Activated CD8-positive, alpha-beta memory T cell treated with anti-CD3 and anti-CD28 coated beads for 4 hours (primary cell): ENCODE results near the gene ADAMTS10.
"Not testable (repeated sequence)": the region's sequence is repeated elsewhere in the genome, so short reads cannot be mapped to it uniquely, and the experiment has no call there.

Experiments
- DNase-seq, 2 donors: peaks; one replicate each; pipeline ENCODE4 v3.0.0-alpha.2; 2020; ENCODE audit warnings: low read depth in 2 of 2

The ADAMTS10 gene

DNA sequence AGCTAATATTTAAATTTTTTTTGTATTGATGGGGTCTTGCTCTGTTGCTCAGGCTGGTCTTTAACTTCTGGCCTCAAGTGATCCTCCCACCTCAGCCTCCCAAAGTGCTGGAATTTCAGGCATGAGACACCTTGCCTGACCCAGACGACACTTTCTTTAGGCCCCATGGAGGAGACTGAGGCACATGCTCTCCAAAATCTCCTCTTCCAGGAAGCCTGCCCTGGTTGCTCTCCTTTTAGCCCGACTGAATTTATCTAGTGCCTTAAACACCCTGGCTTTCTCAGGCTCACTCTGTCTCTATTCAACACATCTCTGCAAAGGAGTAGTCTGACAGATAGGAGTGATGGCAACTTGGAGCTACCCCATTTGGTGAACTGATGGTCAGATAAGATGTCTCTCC is 52.2 kb downstream of the ADAMTS10 start:
- DNase-seq = no peak

DNA sequence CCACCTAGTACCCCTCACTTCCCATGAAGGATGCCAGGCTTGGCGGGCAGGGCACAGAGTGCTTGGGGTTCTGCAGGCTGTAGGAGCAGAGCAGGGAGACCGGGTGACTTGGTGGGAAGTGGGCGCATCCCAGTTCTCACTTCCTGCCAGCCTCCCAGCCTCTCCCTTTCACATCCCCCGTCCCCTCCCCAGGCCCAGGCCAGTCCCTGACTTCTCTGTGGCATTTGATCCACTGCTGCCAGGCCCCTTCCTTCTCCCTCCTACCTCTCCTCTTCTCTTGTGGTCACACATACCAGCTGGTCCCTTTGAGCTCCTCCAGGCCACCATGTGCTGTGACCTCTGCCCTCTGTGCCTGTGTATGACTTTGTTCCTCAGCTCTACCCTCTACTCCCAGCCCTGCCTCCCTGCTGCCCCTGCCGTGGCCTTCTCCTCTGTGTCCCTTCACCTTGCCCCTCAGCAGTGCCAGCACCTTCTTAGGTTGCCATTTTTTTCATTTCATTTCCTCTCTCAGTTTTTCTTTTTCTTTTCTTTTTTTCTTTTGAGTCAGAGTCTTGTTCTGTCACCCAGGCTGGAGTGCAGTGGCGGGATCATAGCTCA is 52.8 kb downstream of the ADAMTS10 start:
- DNase-seq = no peak

DNA sequence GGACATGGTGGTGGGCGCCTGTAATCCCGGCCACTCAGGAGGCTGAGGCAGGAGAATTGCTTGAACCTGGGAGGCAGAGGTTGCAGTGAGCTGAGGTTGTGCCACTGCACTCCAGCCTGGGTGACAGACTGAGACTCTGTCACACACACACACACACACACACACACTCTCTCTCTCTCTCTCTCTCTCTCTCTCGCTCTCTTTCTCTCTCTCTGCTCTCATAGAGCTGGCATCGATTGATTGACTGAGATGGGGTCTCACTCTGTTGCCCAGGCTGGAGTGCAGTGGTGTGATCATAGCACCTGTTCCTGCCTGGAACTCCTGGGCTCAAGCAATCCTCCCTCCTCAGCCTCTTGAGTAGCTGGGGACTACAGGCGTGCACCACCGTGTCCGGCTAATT is 56.8 kb downstream of the ADAMTS10 start:
- DNase-seq = not testable (repeated sequence)

DNA sequence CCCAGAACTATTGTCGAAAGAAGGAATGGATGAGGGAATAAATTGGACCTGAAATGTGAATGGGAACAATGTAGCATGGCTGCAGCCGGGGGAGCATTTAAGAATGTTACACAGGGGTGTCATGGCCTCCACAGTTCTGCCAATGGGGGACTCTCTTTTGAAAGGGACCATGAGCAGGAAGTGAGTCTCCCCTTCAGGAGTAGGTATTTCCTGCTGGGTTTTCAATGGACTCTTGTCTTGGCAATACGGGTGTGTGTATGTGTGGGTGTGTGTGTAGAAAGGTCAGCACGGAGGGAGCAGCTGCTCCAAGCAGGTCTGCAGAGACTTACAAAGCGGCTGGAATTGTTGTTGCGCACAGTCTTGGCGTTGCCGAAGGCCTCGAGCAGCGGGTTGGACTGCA is 57.7 kb downstream of the ADAMTS10 start:
- no peak for DNase-seq

DNA sequence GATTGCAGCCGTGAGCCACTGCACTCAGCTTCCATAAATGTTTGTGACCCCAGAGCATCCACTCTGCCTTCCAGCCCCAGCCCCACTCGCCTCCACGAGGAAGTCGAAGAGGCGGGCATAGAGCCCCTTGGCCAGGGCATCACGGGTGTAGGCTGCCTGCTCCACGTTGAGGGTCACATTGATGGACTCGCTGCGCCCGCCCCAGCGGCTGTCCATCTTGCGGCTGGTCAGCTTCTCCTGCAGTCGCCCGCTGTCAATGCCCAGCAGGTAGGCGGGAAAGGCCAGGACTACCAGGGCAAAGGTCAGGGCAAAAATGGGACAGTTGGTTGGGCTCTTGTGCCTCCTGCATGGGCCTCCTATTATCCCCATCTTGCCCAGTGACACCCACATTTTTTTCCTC is 60.4 kb downstream of the ADAMTS10 start:
- DNase-seq = no peak

DNA sequence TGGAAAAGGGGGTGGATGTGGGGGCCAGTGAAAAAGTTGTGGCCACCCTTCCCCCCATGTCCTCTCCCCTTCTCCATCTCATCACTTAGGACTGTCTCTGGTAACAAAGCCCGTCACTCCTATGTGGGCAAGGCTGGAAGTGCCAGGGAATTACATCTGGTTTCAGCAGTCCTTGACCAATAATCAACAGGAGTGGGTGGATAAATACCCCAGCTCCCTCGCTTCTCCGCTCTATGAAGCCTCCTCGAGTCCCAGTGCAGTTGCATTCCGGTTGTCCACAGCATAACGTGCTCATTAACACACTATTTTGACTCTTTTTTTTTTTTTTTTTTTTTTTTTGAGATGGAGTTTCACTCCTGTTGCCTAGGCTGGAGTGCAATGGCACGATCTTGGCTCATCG is 64.8 kb downstream of the ADAMTS10 start:
- no peak for DNase-seq

DNA sequence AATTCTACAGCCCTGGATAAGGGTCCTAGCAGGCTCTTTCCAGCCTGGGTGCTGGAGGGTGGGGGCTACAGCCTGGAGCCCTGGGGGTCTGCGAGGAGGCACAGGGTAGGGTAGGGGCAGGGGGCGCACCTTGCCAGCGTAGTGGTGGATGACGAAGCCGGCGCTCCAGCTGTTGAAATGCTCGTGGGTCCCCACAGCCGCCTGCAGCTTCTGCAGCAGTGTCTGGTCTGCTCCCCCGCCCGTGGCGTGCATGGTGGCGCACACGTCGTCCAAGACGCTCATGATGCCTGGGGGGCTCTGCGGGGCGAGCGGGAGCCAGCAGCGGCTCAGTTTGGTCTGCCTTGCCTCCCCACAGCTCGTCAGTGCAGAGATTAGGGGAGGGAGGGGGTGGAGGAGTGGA is 66.3 kb downstream of the ADAMTS10 start:
- no peak for DNase-seq

DNA sequence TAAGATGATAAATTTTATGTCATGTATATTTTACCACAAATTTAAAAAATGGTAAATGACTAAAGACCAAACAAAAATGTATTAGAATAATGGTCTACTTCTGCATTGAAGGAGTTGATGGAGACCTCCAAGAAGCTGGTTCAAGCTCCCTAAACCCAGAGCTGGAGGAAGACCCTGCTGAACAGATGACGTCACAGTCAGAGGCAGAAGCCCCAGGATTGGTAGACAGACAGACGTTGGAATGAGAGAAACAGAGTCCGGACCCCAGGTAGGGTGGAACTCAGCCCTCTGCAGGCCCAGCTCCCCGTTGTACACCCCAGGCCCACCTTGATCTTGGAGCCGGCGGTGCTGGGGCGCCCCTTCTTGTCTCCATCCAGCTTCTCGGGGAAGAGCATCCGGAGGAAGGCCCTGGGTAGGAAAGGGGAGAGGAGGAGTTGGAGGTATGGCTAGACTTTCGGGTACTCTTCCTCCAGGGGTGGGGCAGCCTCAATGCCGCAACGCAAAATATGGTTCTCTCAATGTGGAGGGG is 70.8 kb downstream of the ADAMTS10 start:
- DNase-seq = no peak

DNA sequence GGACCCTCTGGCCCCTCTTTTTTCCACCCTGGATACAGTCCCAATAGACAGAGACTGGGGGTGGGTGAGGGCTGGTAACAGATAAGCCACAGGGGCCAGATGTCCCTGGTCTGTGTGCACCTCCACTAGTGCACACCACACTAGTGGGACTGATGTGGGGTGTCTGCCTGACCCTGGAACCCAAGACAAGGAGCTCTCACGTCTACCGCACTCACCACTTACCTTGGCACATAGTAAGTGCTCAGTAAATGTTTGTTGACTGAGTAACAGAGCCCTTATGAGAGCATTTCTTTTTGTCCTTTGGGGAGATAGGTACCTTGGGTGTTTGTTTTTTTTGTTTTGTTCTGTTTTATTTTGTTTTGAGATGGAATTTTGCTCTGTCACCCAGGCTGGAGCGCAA is 73.4 kb downstream of the ADAMTS10 start:
- DNase-seq = no peak

DNA sequence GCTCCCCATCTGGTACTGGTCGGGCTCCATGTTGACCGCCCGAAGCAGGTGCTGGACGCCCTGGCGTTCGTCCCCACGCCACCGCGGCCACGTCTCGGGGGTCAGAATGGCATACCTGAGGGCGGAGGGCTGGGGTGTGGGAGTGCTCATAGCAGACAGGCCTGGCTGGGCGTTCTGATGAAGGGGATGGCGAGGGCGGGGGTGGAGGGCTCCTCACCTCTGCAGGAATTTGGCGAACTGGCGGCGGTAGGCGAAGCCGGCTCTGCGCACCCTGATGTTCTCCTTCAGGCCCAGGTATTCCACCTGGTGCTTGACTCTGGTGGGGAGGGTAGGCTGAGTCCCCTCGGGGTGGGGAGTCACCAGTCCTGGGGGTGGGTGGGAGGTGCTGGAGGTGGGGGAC is 74.2 kb downstream of the ADAMTS10 start:
- no peak for DNase-seq

DNA sequence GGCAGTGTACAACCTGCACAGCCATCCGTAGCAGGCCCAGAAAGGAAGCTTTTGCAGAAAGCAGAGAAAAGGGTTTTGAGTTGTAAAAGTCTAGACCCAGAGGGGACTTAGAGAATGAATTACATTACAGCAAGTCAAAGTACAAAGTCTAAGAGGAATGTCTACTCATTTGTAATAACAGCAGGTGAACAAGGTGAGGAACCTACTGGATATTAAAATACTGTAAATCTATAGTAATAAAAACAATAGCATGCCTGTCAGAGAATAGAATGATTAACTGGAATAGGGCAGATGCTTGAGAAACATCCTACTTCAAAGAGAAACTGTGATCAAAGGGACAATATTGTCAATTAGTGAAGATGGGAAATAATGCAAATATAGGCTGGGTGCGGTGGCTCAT is 78.3 kb downstream of the ADAMTS10 start:
- no peak for DNase-seq

DNA sequence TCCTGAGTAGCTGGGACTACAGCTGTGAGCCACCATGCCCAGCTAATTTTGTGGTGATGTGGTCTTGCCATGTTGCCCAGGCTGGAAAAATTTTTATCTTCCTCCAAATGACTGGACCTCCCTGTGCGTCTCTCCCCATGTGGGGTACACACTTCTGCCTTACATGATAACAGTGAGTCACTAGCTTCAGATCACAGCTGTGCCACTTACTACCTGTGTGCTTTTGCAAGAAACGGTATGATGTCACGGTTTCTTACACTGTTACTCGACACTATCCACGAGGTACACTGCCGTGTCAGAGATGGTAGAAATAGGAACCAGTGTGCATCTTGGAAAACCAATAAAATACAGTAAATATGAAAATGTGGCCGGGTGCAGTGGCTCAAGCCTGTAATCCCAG is 79.0 kb downstream of the ADAMTS10 start:
- DNase-seq = no peak
